GM12878 (cell line): ENCODE measurements around the gene NR3C1. TPM values are rescaled to one million over a fixed set of nuclear protein-coding genes. Genes with fewer than 3 reads are reported as not detected.

Source experiments
- CBX3 ChIP-seq: fragments of 200-600 bp; sonication (generic); IDR thresholded peaks from 2 replicates; pipeline ENCODE4 v1.6.1; 2016; ENCODE audit warnings: low read depth, borderline replicate concordance
- E4F1 ChIP-seq: fragments of 450-650 bp; IDR thresholded peaks from 2 replicates; pipeline ENCODE4 v1.6.1; 2018; ENCODE audit warnings: borderline replicate concordance, mild to moderate bottlenecking; ENCODE audit not compliant: partially characterized antibody
- HDAC6 ChIP-seq: fragments of 200-600 bp; sonication (generic); IDR thresholded peaks from one replicate; pipeline ENCODE4 v1.8.0; 2017; ENCODE audit warnings: antibody characterized with exemption; ENCODE audit not compliant: unreplicated experiment
- KDM1A ChIP-seq: fragments of 200-600 bp; sonication (generic); IDR thresholded peaks from 2 replicates; pipeline ENCODE4 v1.6.1; 2016; ENCODE audit warnings: borderline replicate concordance
- ZNF592 ChIP-seq: fragments of 450-650 bp; IDR thresholded peaks from 2 replicates; pipeline ENCODE4 v1.6.1; 2017; ENCODE audit warnings: mild to moderate bottlenecking, moderate library complexity
- polyA plus RNA-seq, 11 experiments: library from polyadenylated mRNA; depleted of rRNA in 4 of 11; unstranded in 6 of 11; stranded (reverse) in 5 of 11; fragments of >200 nt; fragmentation: Nextera tagmentation in 4 of 11; fragmentation: Illumina TruSeq in 1 of 11; extraction: Ambion mirVana in 4 of 11; extraction: Trizol in 1 of 11; gene quantifications; 1 replicate in 1 of 11; 2 replicates in 10 of 11; pipeline versions ENCODE4 v1.2.1 to v1.2.3, GENCODE V29; 2011 to 2016; ENCODE audit warnings: inconsistent platforms in 2 of 11, missing spikeins in 2 of 11, low read depth in 1 of 11
- total RNA-seq, 4 experiments: library from RNA; depleted of rRNA in 3 of 4; stranded (reverse); fragments of >200 nt in 3 of 4; fragmentation: Illumina TruSeq in 1 of 4; extraction: Trizol in 1 of 4; gene quantifications; 2 replicates each; pipeline versions ENCODE4 v1.2.1 to v1.2.3, GENCODE V29; 2013 to 2021

Gene NR3C1
- total and polyA plus RNA-seq, 10 of the 15 experiments (the other 5 are each of a cell fraction or from before 2014, with no cell fraction given): 49.7 to 141 (median 109) TPM

- TF ChIP-seq E4F1: no peak
- no peak for TF ChIP-seq HDAC6
- no peak for TF ChIP-seq ZNF592
- no peak for TF ChIP-seq CBX3
- TF ChIP-seq KDM1A: no peak
These were observed 163.5 kb downstream of the NR3C1 start (continued) for GRCh38 chr5:143239882-143240518.
